HepG2 (cell line): ENCODE data around the gene SERTAD1. TPM values are rescaled to one million over a fixed set of nuclear protein-coding genes. Genes with fewer than 3 reads are reported as not detected.
A peak's percentile ranks its signal among the peaks of the same experiment; 100 is the strongest.

Source experiments
- ATAC-seq: fragments of 200-7000 bp; cut with Tn5 transposase; 3 replicates; pipeline ENCODE4 v1.9.1; 2020; ENCODE audit warnings: mild to moderate bottlenecking, moderate library complexity
- BruUV-seq: library from RNA; stranded (reverse); fragments of 400-500 nt; replicated peaks from 2 replicates; lab custom pipeline; 2021; lab: Mats Ljungman, UMichigan
- CTCF ChIA-PET: fragments of 300-600 bp; formaldehyde crosslinking; extraction: SDS; loops from one replicate; lab custom pipeline; 2021; ENCODE audit warnings: low total read pairs, inconsistent platforms, low intra/inter-chr PET ratio; lab: Yijun Ruan, JAX
- POLR2A ChIA-PET: fragments of 350-600 bp; sonication (Branson Sonifier 250); formaldehyde crosslinking; loops from one replicate; lab custom pipeline; 2020; ENCODE audit warnings: antibody characterized with exemption, inconsistent platforms; lab: Yijun Ruan, JAX
- DNase-seq: peaks from one replicate; pipeline ENCODE4 v3.0.0-alpha.2; 2015; ENCODE audit warnings: low spot score
- FAIRE-seq: peaks from 3 replicates; lab custom pipeline; 2011; peaks lifted over from hg19 to GRCh38; lab: Jason Lieb, UNC
- H2AFZ ChIP-seq: one replicate; pipeline ENCODE4 v1.6.1; 2011; ENCODE audit warnings: low read length, inconsistent platforms
- H3K27ac ChIP-seq: fragments of 300-600 bp; 3 replicates; pipeline ENCODE4 v1.8.0; 2011; ENCODE audit warnings: mixed run types, mild to moderate bottlenecking, mixed read lengths, low read length, inconsistent platforms; ENCODE audit not compliant: insufficient read depth; ENCODE audit errors: extremely low read length
- H3K27me3 ChIP-seq, 2 experiments: fragments of 200-600 bp in 1 of 2; 2 replicates in 1 of 2; 3 replicates in 1 of 2; pipeline versions ENCODE4 v1.6.0 to v1.8.0; 2011; ENCODE audit warnings: low read length in 2 of 2, mild to moderate bottlenecking in 2 of 2, moderate library complexity in 2 of 2, inconsistent platforms in 1 of 2; ENCODE audit not compliant: insufficient read depth in 2 of 2, control insufficient read depth in 1 of 2
- H3K36me3 ChIP-seq, 2 experiments: fragments of 200-600 bp in 1 of 2; replicated peaks in 1 of 2; 2 replicates in 1 of 2; 3 replicates in 1 of 2; pipeline versions ENCODE4 v1.5.1 to v1.8.0; 2011; ENCODE audit warnings: low read length in 2 of 2, inconsistent platforms in 1 of 2; ENCODE audit not compliant: insufficient read depth in 2 of 2, control insufficient read depth in 1 of 2
- H3K4me1 ChIP-seq: 2 replicates; pipeline ENCODE4 v1.5.1; 2012; ENCODE audit warnings: low read length, inconsistent platforms; ENCODE audit not compliant: insufficient read depth
- H3K4me2 ChIP-seq: 2 replicates; pipeline ENCODE4 v1.6.0; 2011; ENCODE audit warnings: low read depth, low read length, inconsistent platforms
- H3K4me3 ChIP-seq, 3 experiments: fragments of 200-600 bp in 1 of 3; sonication (generic), shearing (Covaris generic) in 1 of 3; replicated peaks in 1 of 3; 2 replicates each; pipeline ENCODE4 v1.5.1; 2011 to 2016; ENCODE audit warnings: low read length in 3 of 3, inconsistent platforms in 2 of 3, low read depth in 2 of 3, mild to moderate bottlenecking in 2 of 3, control low read depth in 1 of 3, mixed read lengths in 1 of 3; ENCODE audit not compliant: insufficient read depth in 1 of 3
- H3K79me2 ChIP-seq: one replicate; pipeline ENCODE4 v1.6.1; 2011; ENCODE audit warnings: low read length, inconsistent platforms; ENCODE audit not compliant: insufficient read depth
- H3K9ac ChIP-seq: 2 replicates; pipeline ENCODE4 v1.6.0; 2011; ENCODE audit warnings: mild to moderate bottlenecking, low read depth, low read length, inconsistent platforms; ENCODE audit not compliant: insufficient read depth
- H3K9me3 ChIP-seq: 2 replicates; pipeline ENCODE4 v1.5.1; 2012; ENCODE audit warnings: mild to moderate bottlenecking, low read length
- H4K20me1 ChIP-seq: 2 replicates; pipeline ENCODE4 v1.6.0; 2011; ENCODE audit warnings: inconsistent platforms, mild to moderate bottlenecking, low read length, moderate library complexity; ENCODE audit not compliant: insufficient read depth
- ARHGAP35 ChIP-seq: sonication (generic); formaldehyde crosslinking; IDR thresholded peaks from 2 replicates; pipeline ENCODE4 v1.9.0; 2022; ENCODE audit warnings: mild to moderate bottlenecking, inconsistent platforms, moderate library complexity, missing genetic modification reagents, borderline replicate concordance
- HMGA1 ChIP-seq: sonication (generic); formaldehyde crosslinking; conservative IDR thresholded peaks from 2 replicates; pipeline ENCODE4 v1.4.0; 2020; ENCODE audit warnings: missing genetic modification reagents
- MAF1 ChIP-seq: sonication (generic); formaldehyde crosslinking; IDR thresholded peaks from 2 replicates; pipeline ENCODE4 v1.5.0; 2020; ENCODE audit warnings: missing genetic modification reagents, borderline replicate concordance
- MIER2 ChIP-seq: IDR thresholded peaks from 2 replicates; pipeline ENCODE4 v1.6.1; 2016; ENCODE audit warnings: missing biosample characterization, missing genetic modification reagents
- NCOA1 ChIP-seq: sonication (generic); formaldehyde crosslinking; IDR thresholded peaks from 2 replicates; pipeline ENCODE4 v1.9.0; 2021; ENCODE audit warnings: missing genetic modification reagents
- PREB ChIP-seq: sonication (generic); formaldehyde crosslinking; IDR thresholded peaks from 2 replicates; pipeline ENCODE4 v1.4.0; 2020; ENCODE audit warnings: missing genetic modification reagents
- ZBTB8A ChIP-seq: sonication (generic); formaldehyde crosslinking; IDR thresholded peaks from 2 replicates; pipeline ENCODE4 v1.4.0; 2020; ENCODE audit warnings: mild to moderate bottlenecking, low read depth, missing genetic modification reagents, borderline replicate concordance
- ZNF484 ChIP-seq: sonication (generic); formaldehyde crosslinking; IDR thresholded peaks from 2 replicates; pipeline ENCODE4 v1.5.1; 2020; ENCODE audit warnings: mild to moderate bottlenecking, low read depth, missing genetic modification reagents, borderline replicate concordance
- WGBS: methylation state at CpG from one replicate; pipeline ENCODE4 v1.1.6; 2017; ENCODE audit warnings: low lambda C conversion rate; 5-methylcytosine and 5-hydroxymethylcytosine counted together
- in situ Hi-C: cut with HindIII; loops from 2 replicates; pipeline ENCODE4 v1.10.0; 2017; ENCODE audit warnings: low pct_unique_long_range_greater_than_20kb; ENCODE audit not compliant: extremely low pct_ligation_motif_present
- intact Hi-C: fragments of 100-400 bp; cut with micrococcal nuclease; formaldehyde crosslinking; loops from one replicate; pipeline ENCODE4 v1.10.0; 2022; ENCODE audit not compliant: unreplicated experiment
- polyA plus RNA-seq, 8 experiments: library from polyadenylated mRNA; depleted of rRNA in 3 of 8; stranded (reverse) in 7 of 8; unstranded in 1 of 8; fragments of >200 nt; fragmentation: Illumina TruSeq in 4 of 8; extraction: Trizol in 4 of 8; gene quantifications; 2 replicates each; pipeline versions ENCODE4 v1.2.1 to v1.2.3, GENCODE V29; 2011 to 2016; ENCODE audit warnings: low read depth in 4 of 8, missing spikeins in 1 of 8, mixed read lengths in 1 of 8; ENCODE audit not compliant: insufficient read depth in 1 of 8
- total RNA-seq, 5 experiments: library from RNA; depleted of rRNA; stranded (reverse); fragments of >200 nt; fragmentation: Illumina TruSeq; extraction: Trizol; gene quantifications; 2 replicates each; pipeline ENCODE4 v1.2.3, GENCODE V29; 2016; ENCODE audit warnings: low read depth in 1 of 5

SERTAD1 gene
- total and polyA plus RNA-seq, 2 of the 13 experiments (the other 11 are each of a cell fraction or from before 2014, with no cell fraction given) = 4.3 to 4.5 TPM

- Histone ChIP-seq H4K20me1 (no peaks in the 10 kb centered on the region), H3K4me3 (peak within 1 kb of the TSS; percentile 44 to 75 (median 62)), H3K27ac (no peak within 1 kb of the TSS), H3K4me2 (peak within 1 kb of the TSS; percentile 99), H3K9ac (peak within 1 kb of the TSS; percentile 37; the same call in 1 of the 2 replicates), H2AFZ (no peak within 1 kb of the TSS), H3K9me3 (no peaks in the 10 kb centered on the region), H3K79me2 (no peaks in the 10 kb centered on the region), H3K36me3 (no peaks in the 10 kb centered on the region), H3K27me3 (peaks cover 1 to 17% of the 10 kb centered on the region in 2 experiments; a peak in 3 of 5 replicates), H3K4me1 (peaks cover 37% of the 10 kb centered on the region)
- DNase-seq (no peak), FAIRE-seq (no peak), ATAC-seq (no peak)
- TF ChIP-seq MIER2 (CRISPR knock-in tag) = no peak
- TF ChIP-seq MAF1 (CRISPR knock-in tag) = no peak
- TF ChIP-seq PREB (CRISPR knock-in tag) = no peak
- TF ChIP-seq ZNF484 = no peak
- TF ChIP-seq ZBTB8A (CRISPR knock-in tag) = no peak
- TF ChIP-seq HMGA1 = no peak
- TF ChIP-seq ARHGAP35 (CRISPR knock-in tag) = no peak
- no peak for TF ChIP-seq NCOA1 (CRISPR knock-in tag)
- ChIA-PET CTCF (no interaction called here), POLR2A (interaction anchor here (4.0 kb wide), 1 partner anchor 42 kb away, joined by 47 read pairs; the partner anchor contains the start of gene SERTAD1)
- no TSS peak for BruUV-seq
- WGBS = 32% methylated on average over 8 of the region's 87 CpGs
- intact Hi-C loops = loop anchor here (10.0 kb wide), 1 partner anchor 58 kb away; no protein-coding TSS in a partner anchor
- in situ Hi-C loops = no loop called here
Measured at GRCh38 chr19:40466985-40467734, 41.4 kb upstream of the SERTAD1 start, which contains the start of gene SPTBN4. Gene SPTBN4, plus strand, starts transcription at chr19:40467001. Its CDS starts 5,621 bp downstream, at chr19:40472622.
